ENCODE results near the gene TRNAU1AP. TPM values are rescaled to one million over a fixed set of nuclear protein-coding genes. Genes with fewer than 3 reads are reported as not detected.
"Not testable (repeated sequence)": the region's sequence is repeated elsewhere in the genome, so short reads cannot be mapped to it uniquely, and the experiment has no call there.

TRNAU1AP gene
- total RNA-seq, 1 donor = 23.2 TPM

- H3K9me3 ChIP-seq (ENCODE audit: low read depth, low read length) = no peaks in the 10 kb centered on the region
- H2AFZ ChIP-seq (ENCODE audit: low read length) = no peak overlapping the region
- no peaks in the 10 kb centered on the region for H4K20me1 ChIP-seq (ENCODE audit: insufficient read depth, low read length)
- no peaks in the 10 kb centered on the region for H3K79me2 ChIP-seq (ENCODE audit: insufficient read depth, low read length)
- H3K36me3 ChIP-seq (ENCODE audit: insufficient read depth, low read length) = peaks cover 31% of the 10 kb centered on the region
- TF ChIP-seq, protein P1, sequence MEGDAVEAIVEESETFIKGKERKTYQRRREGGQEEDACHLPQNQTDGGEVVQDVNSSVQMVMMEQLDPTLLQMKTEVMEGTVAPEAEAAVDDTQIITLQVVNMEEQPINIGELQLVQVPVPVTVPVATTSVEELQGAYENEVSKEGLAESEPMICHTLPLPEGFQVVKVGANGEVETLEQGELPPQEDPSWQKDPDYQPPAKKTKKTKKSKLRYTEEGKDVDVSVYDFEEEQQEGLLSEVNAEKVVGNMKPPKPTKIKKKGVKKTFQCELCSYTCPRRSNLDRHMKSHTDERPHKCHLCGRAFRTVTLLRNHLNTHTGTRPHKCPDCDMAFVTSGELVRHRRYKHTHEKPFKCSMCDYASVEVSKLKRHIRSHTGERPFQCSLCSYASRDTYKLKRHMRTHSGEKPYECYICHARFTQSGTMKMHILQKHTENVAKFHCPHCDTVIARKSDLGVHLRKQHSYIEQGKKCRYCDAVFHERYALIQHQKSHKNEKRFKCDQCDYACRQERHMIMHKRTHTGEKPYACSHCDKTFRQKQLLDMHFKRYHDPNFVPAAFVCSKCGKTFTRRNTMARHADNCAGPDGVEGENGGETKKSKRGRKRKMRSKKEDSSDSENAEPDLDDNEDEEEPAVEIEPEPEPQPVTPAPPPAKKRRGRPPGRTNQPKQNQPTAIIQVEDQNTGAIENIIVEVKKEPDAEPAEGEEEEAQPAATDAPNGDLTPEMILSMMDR (IDR thresholded peaks at IDR 0.05; ENCODE audit: extremely low read depth, low read depth, low read length) = no peak
- no peaks in the 10 kb centered on the region for H3K27me3 ChIP-seq (ENCODE audit: insufficient read depth, low read length)
- H3K4me1 ChIP-seq (ENCODE audit: insufficient read depth, low read length) = no peaks in the 10 kb centered on the region
- peak; percentile 29 for DNase-seq (ENCODE audit: insufficient read length, low spot score, missing footprints)
- no peak overlapping the region for H3K4me2 ChIP-seq (ENCODE audit: insufficient read depth, low read length)
- H3K27ac ChIP-seq (ENCODE audit: low read depth, low read length) = no peak overlapping the region
- no peak overlapping the region for H3K4me3 ChIP-seq (ENCODE audit: insufficient read depth, low read length)
Observed at GRCh38 chr1:28537457-28538199, 15.3 kb upstream of the TRNAU1AP start.

GRCh38 chr1:28538286-28538685, 14.6 kb upstream of the TRNAU1AP start:
- Histone ChIP-seq H3K27ac (ENCODE audit: low read depth, low read length) (no peak overlapping the region), H4K20me1 (ENCODE audit: insufficient read depth, low read length) (no peaks in the 10 kb centered on the region), H3K36me3 (ENCODE audit: insufficient read depth, low read length) (peaks cover 31% of the 10 kb centered on the region), H3K27me3 (ENCODE audit: insufficient read depth, low read length) (no peaks in the 10 kb centered on the region), H3K9me3 (ENCODE audit: low read depth, low read length) (no peaks in the 10 kb centered on the region), H3K79me2 (ENCODE audit: insufficient read depth, low read length) (no peaks in the 10 kb centered on the region), H3K4me2 (ENCODE audit: insufficient read depth, low read length) (no peak overlapping the region), H2AFZ (ENCODE audit: low read length) (no peak overlapping the region), H3K4me3 (ENCODE audit: insufficient read depth, low read length) (no peak overlapping the region), H3K4me1 (ENCODE audit: insufficient read depth, low read length) (no peaks in the 10 kb centered on the region)
- DNase-seq (ENCODE audit: insufficient read length, low spot score, missing footprints) = peak; percentile 64
- TF ChIP-seq, protein P1 (IDR thresholded peaks at IDR 0.05; ENCODE audit: extremely low read depth, low read depth, low read length) = no peak

DNA sequence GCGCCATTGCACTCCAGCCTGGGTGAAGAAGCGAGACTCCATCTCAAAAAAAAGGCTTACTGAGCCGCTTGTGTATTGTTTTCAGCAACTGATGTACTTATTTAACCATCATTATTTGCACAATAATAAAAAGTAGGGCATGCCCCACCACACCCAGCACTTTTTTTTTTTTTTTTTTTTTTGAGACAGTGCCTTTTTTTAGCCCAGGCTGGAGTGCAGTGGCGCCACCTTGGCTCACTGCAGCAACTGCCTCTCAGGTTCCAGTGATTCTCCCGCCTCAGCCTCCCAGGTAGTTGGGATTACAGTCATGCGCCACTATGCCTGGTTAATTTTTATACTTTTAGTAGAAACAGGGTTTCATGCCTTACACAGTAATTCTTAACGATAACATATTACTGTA, 12.2 kb upstream of the TRNAU1AP start:
- Histone ChIP-seq H3K4me3 (ENCODE audit: insufficient read depth, low read length) (no peak overlapping the region), H3K36me3 (ENCODE audit: insufficient read depth, low read length) (peaks cover 19% of the 10 kb centered on the region), H3K9me3 (ENCODE audit: low read depth, low read length) (no peaks in the 10 kb centered on the region), H3K79me2 (ENCODE audit: insufficient read depth, low read length) (no peaks in the 10 kb centered on the region), H3K4me1 (ENCODE audit: insufficient read depth, low read length) (no peaks in the 10 kb centered on the region), H3K27ac (ENCODE audit: low read depth, low read length) (no peak overlapping the region), H3K4me2 (ENCODE audit: insufficient read depth, low read length) (no peak overlapping the region), H2AFZ (ENCODE audit: low read length) (no peak overlapping the region), H4K20me1 (ENCODE audit: insufficient read depth, low read length) (no peaks in the 10 kb centered on the region), H3K27me3 (ENCODE audit: insufficient read depth, low read length) (no peaks in the 10 kb centered on the region)
- DNase-seq (ENCODE audit: insufficient read length, low spot score, missing footprints) = no peak
- TF ChIP-seq, protein P1 (IDR thresholded peaks at IDR 0.05; ENCODE audit: extremely low read depth, low read depth, low read length) = peak; percentile 21

DNA sequence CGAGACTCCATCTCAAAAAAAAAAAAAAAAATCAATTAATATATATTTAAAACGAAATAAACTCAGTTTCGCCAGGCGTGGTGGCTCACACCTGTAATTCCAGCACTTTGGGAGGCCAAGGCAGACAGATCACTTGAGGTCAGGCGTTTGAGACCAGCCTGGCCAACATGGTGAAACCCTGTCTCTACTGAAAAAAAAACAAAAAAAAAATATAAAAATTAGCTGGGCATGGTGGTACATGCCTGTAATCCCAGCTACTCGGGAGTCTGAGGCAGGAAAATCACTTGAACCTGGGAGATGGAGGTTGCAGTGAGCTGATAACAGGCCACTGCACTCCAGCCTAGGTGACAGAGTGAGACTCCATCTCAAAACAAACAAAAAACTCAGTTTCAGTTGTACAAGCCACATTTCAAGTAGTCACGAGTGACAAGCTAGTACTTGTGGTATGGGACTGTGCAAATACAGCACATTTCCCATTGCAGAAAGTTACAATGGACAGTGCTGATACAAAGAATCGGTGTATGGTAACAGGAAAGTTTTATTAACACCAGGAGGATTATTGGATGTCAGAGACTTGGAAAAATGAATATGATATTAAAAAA, 11.4 kb upstream of the TRNAU1AP start:
- H3K4me2 ChIP-seq (ENCODE audit: insufficient read depth, low read length); H3K27ac ChIP-seq (ENCODE audit: low read depth, low read length); H3K9me3 ChIP-seq (ENCODE audit: low read depth, low read length); H4K20me1 ChIP-seq (ENCODE audit: insufficient read depth, low read length); H2AFZ ChIP-seq (ENCODE audit: low read length); H3K4me1 ChIP-seq (ENCODE audit: insufficient read depth, low read length); H3K79me2 ChIP-seq (ENCODE audit: insufficient read depth, low read length); H3K4me3 ChIP-seq (ENCODE audit: insufficient read depth, low read length); H3K27me3 ChIP-seq (ENCODE audit: insufficient read depth, low read length): not testable (repeated sequence)
- peaks cover 12% of the 10 kb centered on the region for H3K36me3 ChIP-seq (ENCODE audit: insufficient read depth, low read length)
- DNase-seq (ENCODE audit: insufficient read length, low spot score, missing footprints) = peak; percentile 58

Measured in osteoblast (primary cell).